SK-N-MC (cell line): ENCODE results near the gene IPPK.

Experiments used
- DNase-seq: peaks from one replicate; pipeline ENCODE4 v3.0.0-alpha.2; 2011; ENCODE audit warnings: low read depth, low spot score
- H3K27ac ChIP-seq: fragments of 200-600 bp; sonication (generic); 2 replicates; pipeline ENCODE4 v1.5.1; 2016; ENCODE audit warnings: mixed run types
- H3K36me3 ChIP-seq: fragments of 200-600 bp; sonication (generic); 2 replicates; pipeline ENCODE4 v1.6.1; 2017; ENCODE audit warnings: antibody characterized with exemption, low read length, mixed read lengths; ENCODE audit not compliant: insufficient read depth
- H3K4me3 ChIP-seq: fragments of 200-600 bp; sonication (generic); 2 replicates; pipeline ENCODE4 v1.5.1; 2016
- H3K9ac ChIP-seq: fragments of 200-600 bp; sonication (generic); 2 replicates; pipeline ENCODE4 v1.8.0; 2017; ENCODE audit warnings: mixed run types, mixed read lengths; ENCODE audit not compliant: insufficient read length
- H3K9me3 ChIP-seq: fragments of 200-600 bp; sonication (generic); 2 replicates; pipeline ENCODE4 v1.6.1; 2017; ENCODE audit warnings: low read depth, mild to moderate bottlenecking, antibody characterized with exemption, low read length, moderate library complexity, mixed read lengths
- EZH2 ChIP-seq: fragments of 200-600 bp; sonication (generic); IDR thresholded peaks from one replicate; pipeline ENCODE4 v1.6.1; 2017; ENCODE audit warnings: antibody characterized with exemption
- FOXP2 ChIP-seq: optimal IDR thresholded peaks from 2 replicates; pipeline ENCODE3; 2011; ENCODE audit warnings: mild to moderate bottlenecking, moderate library complexity; ENCODE audit not compliant: insufficient read depth; ENCODE audit errors: extremely low read length, control extremely low read depth
- POLR2AphosphoS5 ChIP-seq: IDR thresholded peaks from 2 replicates; pipeline ENCODE4 v1.6.1; 2012; ENCODE audit warnings: mild to moderate bottlenecking, low read depth, low read length, borderline replicate concordance

Gene IPPK

DNA sequence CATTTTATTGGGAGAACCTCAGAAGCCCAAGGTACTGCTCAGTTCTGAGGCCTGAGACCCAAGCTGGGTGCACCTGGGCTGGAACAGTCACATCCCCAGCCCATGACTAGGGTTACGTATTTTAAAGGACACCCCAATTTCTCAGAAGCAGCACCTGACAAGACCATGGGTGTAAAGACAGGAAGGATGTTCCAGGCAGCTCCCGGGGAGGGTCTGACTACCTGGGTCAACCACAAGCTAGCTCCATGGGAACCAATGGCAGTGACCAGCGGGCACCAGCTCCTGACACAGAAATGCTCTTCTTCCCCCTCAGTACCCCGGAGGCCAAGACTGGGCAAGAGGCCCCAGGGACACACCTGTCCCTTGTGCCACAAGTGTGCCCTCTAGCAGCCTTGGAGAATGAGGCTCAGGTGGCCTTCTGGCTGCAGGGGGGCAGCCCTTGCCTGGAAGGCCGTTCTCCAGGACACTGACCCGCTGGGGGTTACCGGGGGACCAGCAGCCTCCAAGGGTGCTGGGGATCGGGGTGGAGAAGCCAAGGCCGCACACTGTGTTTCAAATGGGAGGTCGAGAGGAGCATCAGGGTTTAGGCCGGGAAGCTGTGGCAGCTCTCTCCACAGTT lies 52.6 kb downstream of the IPPK start:
- Histone ChIP-seq H3K4me3 (no peak overlapping the region), H3K9me3 (no peaks in the 10 kb centered on the region), H3K36me3 (peaks cover 24% of the 10 kb centered on the region; the same call in 1 of the 2 replicates), H3K9ac (no peak overlapping the region), H3K27ac (no peak overlapping the region)
- TF ChIP-seq POLR2AphosphoS5 (no peak), FOXP2 (no peak), EZH2 (no peak)
- no peak for DNase-seq

DNA sequence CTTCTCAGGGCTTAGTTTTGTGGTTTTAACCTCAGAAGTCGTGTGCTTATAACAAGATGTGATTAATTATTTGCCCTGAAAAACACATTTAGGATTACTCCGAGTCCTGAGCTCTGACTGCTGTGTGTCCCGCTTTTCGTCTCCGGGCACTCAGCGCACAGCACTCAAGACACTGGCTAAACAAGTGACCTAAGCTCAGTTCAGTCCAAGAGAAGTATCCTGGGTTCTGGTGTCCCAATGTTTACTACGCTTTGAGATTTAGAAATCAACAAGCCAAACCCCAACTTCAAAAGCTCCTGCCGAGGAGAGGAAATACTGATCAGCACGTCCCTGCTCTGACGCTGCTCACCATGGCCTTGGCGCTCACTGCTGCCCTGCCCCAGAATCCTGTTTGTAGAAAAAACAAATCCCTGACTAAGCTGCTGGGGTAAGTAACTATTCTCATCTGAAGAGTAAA lies 53.2 kb downstream of the IPPK start:
- Histone ChIP-seq H3K9ac (no peak overlapping the region), H3K27ac (no peak overlapping the region), H3K9me3 (no peaks in the 10 kb centered on the region), H3K36me3 (peaks cover 27% of the 10 kb centered on the region; the same call in 1 of the 2 replicates), H3K4me3 (no peak overlapping the region)
- TF ChIP-seq EZH2 (no peak), POLR2AphosphoS5 (no peak), FOXP2 (no peak)
- DNase-seq, result no peak

DNA sequence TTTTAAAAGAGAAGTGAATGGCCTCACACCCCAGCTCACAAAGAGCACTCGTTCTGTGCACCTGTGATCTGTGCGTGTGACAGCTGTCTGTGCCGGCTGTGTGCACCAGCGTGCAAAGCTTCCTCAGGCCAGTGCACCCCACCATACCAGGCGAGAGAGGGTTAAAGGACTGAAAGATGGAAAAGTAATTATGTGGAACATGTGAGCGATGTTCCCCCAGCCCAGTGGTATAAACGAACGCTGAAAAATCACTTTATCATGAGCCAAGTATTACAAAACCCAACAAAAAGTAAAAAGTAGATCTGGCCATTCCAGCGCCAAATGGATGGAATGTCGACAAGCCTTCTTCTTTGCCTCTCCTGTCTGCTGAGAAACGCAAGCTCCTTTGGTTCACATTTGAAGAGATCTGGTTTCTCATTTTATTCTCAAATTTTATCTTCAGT lies 53.7 kb downstream of the IPPK start:
- DNase-seq, result no peak
- no peak overlapping the region for H3K4me3 ChIP-seq
- no peak overlapping the region for H3K9ac ChIP-seq
- TF ChIP-seq EZH2, result no peak
- H3K27ac ChIP-seq, result no peak overlapping the region
- peaks cover 27% of the 10 kb centered on the region; the same call in 1 of the 2 replicates for H3K36me3 ChIP-seq
- H3K9me3 ChIP-seq, result no peaks in the 10 kb centered on the region

GRCh38 chr9:92615790-92616189 lies 54.1 kb downstream of the IPPK start:
- Histone ChIP-seq H3K4me3 (no peak overlapping the region), H3K9me3 (no peaks in the 10 kb centered on the region), H3K36me3 (peaks cover 27% of the 10 kb centered on the region; the same call in 1 of the 2 replicates), H3K27ac (no peak overlapping the region), H3K9ac (no peak overlapping the region)
- no peak for TF ChIP-seq POLR2AphosphoS5
- TF ChIP-seq EZH2, result no peak
- TF ChIP-seq FOXP2, result no peak
- DNase-seq, result no peak

GRCh38 chr9:92614763-92615461 lies 55.0 kb downstream of the IPPK start:
- TF ChIP-seq EZH2 (no peak), POLR2AphosphoS5 (no peak)
- H3K4me3 ChIP-seq, result no peak overlapping the region
- DNase-seq, result no peak
- H3K9me3 ChIP-seq, result no peaks in the 10 kb centered on the region
- H3K9ac ChIP-seq, result no peak overlapping the region
- no peak overlapping the region for H3K27ac ChIP-seq
- H3K36me3 ChIP-seq, result peaks cover 27% of the 10 kb centered on the region; the same call in 1 of the 2 replicates

DNA sequence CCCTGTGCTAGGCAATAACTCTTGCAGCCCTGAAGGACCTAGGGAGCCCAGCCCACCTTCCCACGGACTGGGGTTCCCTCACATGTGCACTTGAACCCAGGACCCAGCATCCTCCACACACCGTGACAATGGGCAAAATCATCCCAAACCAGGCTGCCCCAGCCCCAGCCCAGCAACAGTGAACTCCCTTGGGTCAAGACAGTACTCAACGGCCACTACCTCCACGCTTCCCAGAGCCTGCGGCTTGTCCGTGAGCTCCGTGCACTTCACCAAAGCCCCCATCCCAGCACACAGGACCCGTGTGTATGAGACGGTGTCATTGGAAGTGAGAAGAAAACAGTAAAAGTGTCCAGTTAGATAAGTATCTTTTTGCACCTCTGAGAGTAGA lies 55.8 kb downstream of the IPPK start:
- Histone ChIP-seq H3K9me3 (no peaks in the 10 kb centered on the region), H3K27ac (no peak overlapping the region), H3K9ac (no peak overlapping the region), H3K4me3 (no peak overlapping the region), H3K36me3 (peaks cover 27% of the 10 kb centered on the region; the same call in 1 of the 2 replicates)
- TF ChIP-seq POLR2AphosphoS5 (no peak), FOXP2 (no peak), EZH2 (no peak)
- no peak for DNase-seq

DNA sequence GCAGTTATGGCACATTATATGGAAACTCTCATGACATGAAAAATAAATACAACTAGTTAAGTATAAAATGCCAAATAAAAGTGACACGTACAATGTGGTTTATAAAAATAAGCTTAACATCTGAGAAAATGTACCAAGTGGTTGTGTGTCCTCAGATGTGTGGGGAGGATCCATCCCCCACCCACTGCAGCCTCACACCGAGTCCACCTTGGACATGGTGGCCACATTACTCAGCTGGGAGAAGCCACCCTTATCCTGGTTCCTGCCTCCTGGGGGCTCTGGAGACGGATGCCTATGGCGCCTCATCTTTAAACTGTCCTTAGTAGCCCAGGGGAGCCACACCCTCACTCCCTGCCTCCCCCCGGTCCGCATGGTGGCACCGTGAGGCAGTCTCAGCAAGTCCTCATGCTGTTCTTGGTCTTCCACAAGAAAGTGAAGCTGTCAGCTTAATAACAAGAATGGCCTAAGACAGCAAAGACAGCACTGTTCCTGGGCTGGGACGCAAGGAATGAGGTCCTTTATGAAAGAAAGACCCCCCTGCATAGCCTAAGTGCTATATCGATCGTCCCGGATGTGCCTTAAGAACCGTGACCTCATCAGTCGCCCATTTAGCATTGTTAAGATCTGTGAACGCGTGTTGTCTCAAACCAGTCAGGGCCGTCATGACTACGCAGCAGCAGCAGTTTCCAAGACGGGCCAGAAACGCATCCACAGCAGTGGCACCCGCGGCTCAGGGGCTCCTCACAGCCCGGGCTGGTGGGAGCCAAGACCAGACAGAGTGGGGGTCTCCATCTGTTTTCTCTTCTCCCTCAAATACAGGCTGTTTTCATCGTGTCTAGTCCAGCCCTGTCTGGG lies 56.4 kb downstream of the IPPK start:
- Histone ChIP-seq H3K4me3 (no peak overlapping the region), H3K9me3 (no peaks in the 10 kb centered on the region), H3K9ac (no peak overlapping the region), H3K36me3 (peaks cover 27% of the 10 kb centered on the region; the same call in 1 of the 2 replicates), H3K27ac (no peak overlapping the region)
- TF ChIP-seq EZH2 (no peak), FOXP2 (no peak), POLR2AphosphoS5 (no peak)
- no peak for DNase-seq

GRCh38 chr9:92612816-92613215 lies 57.1 kb downstream of the IPPK start:
- DNase-seq, result no peak
- Histone ChIP-seq H3K27ac (no peak overlapping the region), H3K4me3 (no peak overlapping the region), H3K36me3 (peaks cover 27% of the 10 kb centered on the region; the same call in 1 of the 2 replicates), H3K9me3 (no peaks in the 10 kb centered on the region), H3K9ac (no peak overlapping the region)
- no peak for TF ChIP-seq EZH2
- TF ChIP-seq FOXP2, result no peak
- TF ChIP-seq POLR2AphosphoS5, result no peak
